Muscle layer of duodenum (tissue), 2 donors: ENCODE results near the gene SEPHS2.
"Not testable (repeated sequence)": the region's sequence is repeated elsewhere in the genome, so short reads cannot be mapped to it uniquely, and the experiment has no call there.

ENCODE experiments used
- H3K27ac ChIP-seq: one replicate; pipeline ENCODE4 v1.7.0; 2013; ENCODE audit warnings: mild to moderate bottlenecking, low read length
- H3K27me3 ChIP-seq: one replicate; pipeline ENCODE4 v1.7.0; 2013; ENCODE audit warnings: low read depth, mild to moderate bottlenecking, control low read depth, low read length
- H3K36me3 ChIP-seq, 2 donors: one replicate each; pipeline ENCODE4 v1.7.0; 2013; ENCODE audit warnings: low read length in 2 of 2, control low read depth in 1 of 2, mild to moderate bottlenecking in 1 of 2; ENCODE audit not compliant: insufficient read depth in 2 of 2, control insufficient read depth in 1 of 2
- H3K4me1 ChIP-seq, 2 donors: one replicate each; pipeline ENCODE4 v1.7.0; 2013; ENCODE audit warnings: low read length in 2 of 2, mild to moderate bottlenecking in 2 of 2, control low read depth in 1 of 2, moderate library complexity in 1 of 2; ENCODE audit not compliant: insufficient read depth in 2 of 2, control insufficient read depth in 1 of 2
- H3K4me3 ChIP-seq, 2 donors: one replicate each; pipeline ENCODE4 v1.7.0; 2013; ENCODE audit warnings: low read length in 2 of 2, low read depth in 1 of 2, mild to moderate bottlenecking in 1 of 2
- H3K9me3 ChIP-seq, 2 donors: one replicate each; pipeline ENCODE4 v1.7.0; 2013; ENCODE audit warnings: low read length in 2 of 2, control low read depth in 1 of 2, mild to moderate bottlenecking in 1 of 2; ENCODE audit not compliant: control insufficient read depth in 1 of 2
- donor health status: healthy.

SEPHS2 gene

GRCh38 chr16:30407102-30407803, 38.4 kb downstream of the SEPHS2 start, which contains the start of gene ZNF771:
TSS of gene ZNF771 (plus strand) at chr16:30407606. CDS start at chr16:30408054, 448 bp downstream.
- Histone ChIP-seq H3K27me3 (no peaks in the 10 kb centered on the region), H3K36me3 (peaks cover 9% of the 10 kb centered on the region in 2 donors), H3K4me3 (peak within 1 kb of the TSS; percentile 72 to 75), H3K9me3 (no peaks in the 10 kb centered on the region), H3K4me1 (peaks cover 14 to 20% of the 10 kb centered on the region in 2 donors), H3K27ac (peak within 1 kb of the TSS; percentile 67)

DNA sequence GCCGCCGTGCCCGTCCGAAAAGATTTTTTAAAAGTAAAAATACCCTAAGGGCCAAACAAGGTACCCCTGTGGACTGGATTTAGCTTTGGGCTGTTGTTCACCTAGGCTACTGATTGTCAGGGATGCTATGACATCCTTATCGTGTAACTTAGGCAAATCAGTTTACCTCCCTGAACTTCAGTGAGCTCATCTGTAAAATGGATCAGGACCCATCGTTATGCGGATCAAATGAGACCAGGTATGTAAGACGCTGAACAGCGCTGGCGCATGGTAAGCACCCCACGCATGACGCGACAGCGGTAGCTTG, 38.9 kb downstream of the SEPHS2 start:
- Histone ChIP-seq H3K4me3 (peak overlapping the region; percentile 72 to 75), H3K4me1 (peaks cover 14 to 20% of the 10 kb centered on the region in 2 donors), H3K27ac (peak overlapping the region; percentile 67), H3K9me3 (no peaks in the 10 kb centered on the region), H3K36me3 (peaks cover 6% of the 10 kb centered on the region in 2 donors), H3K27me3 (no peaks in the 10 kb centered on the region)

- Histone ChIP-seq H3K27me3 (no peaks in the 10 kb centered on the region), H3K36me3 (peaks cover 0 to 15% of the 10 kb centered on the region in 2 donors), H3K4me1 (peaks cover 6 to 18% of the 10 kb centered on the region in 2 donors), H3K27ac (no peak overlapping the region), H3K4me3 (no peak overlapping the region), H3K9me3 (no peaks in the 10 kb centered on the region)
These were observed 43.8 kb downstream of the SEPHS2 start for GRCh38 chr16:30401768-30402425.

- H3K36me3 ChIP-seq, result peaks cover 0 to 15% of the 10 kb centered on the region in 2 donors
- H3K27me3 ChIP-seq, result no peaks in the 10 kb centered on the region
- peak overlapping the region; percentile 67 to 81 for H3K4me3 ChIP-seq
- peak overlapping the region; percentile 81 for H3K27ac ChIP-seq
- H3K4me1 ChIP-seq, result peaks cover 6 to 30% of the 10 kb centered on the region in 2 donors
- H3K9me3 ChIP-seq, result no peaks in the 10 kb centered on the region
These were observed 46.1 kb downstream of the SEPHS2 start for GRCh38 chr16:30399435-30400186.

GRCh38 chr16:30398661-30399434, 46.8 kb downstream of the SEPHS2 start:
- no peak overlapping the region for H3K4me3 ChIP-seq
- H3K4me1 ChIP-seq, result peaks cover 6 to 36% of the 10 kb centered on the region in 2 donors
- peak overlapping the region; percentile 81 for H3K27ac ChIP-seq
- no peaks in the 10 kb centered on the region for H3K9me3 ChIP-seq
- no peaks in the 10 kb centered on the region for H3K27me3 ChIP-seq
- peaks cover 0 to 15% of the 10 kb centered on the region in 2 donors for H3K36me3 ChIP-seq

DNA sequence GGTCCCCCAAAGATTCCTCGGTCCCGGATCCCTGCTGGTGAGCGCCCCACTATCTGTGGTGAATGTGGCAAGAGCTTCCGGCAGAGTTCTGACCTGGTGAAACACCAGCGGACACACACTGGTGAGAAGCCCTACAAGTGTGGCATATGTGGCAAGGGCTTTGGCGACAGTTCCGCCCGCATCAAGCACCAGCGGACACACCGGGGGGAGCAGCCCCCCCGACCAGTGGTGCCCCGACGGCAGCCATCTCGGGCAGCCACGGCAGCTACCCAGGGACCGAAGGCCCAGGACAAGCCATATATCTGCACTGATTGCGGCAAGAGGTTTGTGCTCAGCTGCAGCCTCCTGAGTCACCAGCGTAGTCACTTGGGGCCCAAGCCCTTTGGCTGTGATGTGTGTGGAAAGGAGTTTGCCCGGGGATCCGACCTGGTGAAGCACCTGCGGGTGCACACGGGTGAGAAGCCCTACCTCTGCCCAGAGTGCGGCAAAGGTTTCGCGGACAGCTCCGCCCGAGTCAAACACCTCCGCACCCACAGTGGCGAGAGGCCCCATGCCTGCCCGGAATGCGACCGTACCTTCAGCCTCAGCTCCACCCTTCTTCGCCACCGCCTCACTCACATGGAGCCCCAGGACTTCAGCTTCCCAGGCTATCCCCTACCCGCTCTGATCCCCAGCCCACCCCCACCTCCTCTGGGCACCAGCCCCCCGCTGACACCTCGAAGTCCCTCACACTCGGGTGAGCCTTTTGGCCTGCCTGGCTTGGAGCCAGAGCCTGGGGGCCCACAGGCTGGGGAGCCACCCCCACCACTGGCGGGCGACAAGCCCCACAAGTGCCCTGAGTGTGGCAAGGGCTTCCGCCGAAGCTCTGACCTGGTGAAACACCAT, 47.7 kb downstream of the SEPHS2 start:
- H3K27ac ChIP-seq, result no peak overlapping the region

GRCh38 chr16:30397056-30397455, 48.6 kb downstream of the SEPHS2 start:
- Histone ChIP-seq H3K27me3 (no peaks in the 10 kb centered on the region), H3K4me1 (peaks cover 6 to 36% of the 10 kb centered on the region in 2 donors)

More for the DNA sequence above, 47.7 kb downstream of the SEPHS2 start:
- Histone ChIP-seq H3K4me3 (no peak overlapping the region), H3K36me3 (peaks cover 0 to 15% of the 10 kb centered on the region in 2 donors), H3K9me3 (no peaks in the 10 kb centered on the region), H3K27me3 (no peaks in the 10 kb centered on the region), H3K4me1 (peaks cover 6 to 36% of the 10 kb centered on the region in 2 donors)

GRCh38 chr16:30396627-30397026, 49.0 kb downstream of the SEPHS2 start:
- peak overlapping the region; percentile 70 to 86 for H3K4me3 ChIP-seq
- H3K27ac ChIP-seq, result peak overlapping the region; percentile 37
- H3K36me3 ChIP-seq, result peaks cover 0 to 15% of the 10 kb centered on the region in 2 donors
- not testable (repeated sequence) for H3K27me3 ChIP-seq, H3K9me3 ChIP-seq
- peaks cover 6 to 36% of the 10 kb centered on the region in 2 donors for H3K4me1 ChIP-seq

More at GRCh38 chr16:30397056-30397455, 48.6 kb downstream of the SEPHS2 start:
- H3K4me3 ChIP-seq, result no peak overlapping the region
- H3K9me3 ChIP-seq, result no peaks in the 10 kb centered on the region
- no peak overlapping the region for H3K27ac ChIP-seq
- peaks cover 0 to 15% of the 10 kb centered on the region in 2 donors for H3K36me3 ChIP-seq

GRCh38 chr16:30395992-30396585, 49.6 kb downstream of the SEPHS2 start:
- H3K27ac ChIP-seq, result peak overlapping the region; percentile 37
- peak overlapping the region; percentile 70 to 86 for H3K4me3 ChIP-seq
- H3K9me3 ChIP-seq, result no peaks in the 10 kb centered on the region
- H3K36me3 ChIP-seq, result peaks cover 0 to 15% of the 10 kb centered on the region in 2 donors
- H3K27me3 ChIP-seq, result no peaks in the 10 kb centered on the region
- peaks cover 6 to 36% of the 10 kb centered on the region in 2 donors for H3K4me1 ChIP-seq
